ENCODE results near the gene JAG2.

Gene JAG2

DNA sequence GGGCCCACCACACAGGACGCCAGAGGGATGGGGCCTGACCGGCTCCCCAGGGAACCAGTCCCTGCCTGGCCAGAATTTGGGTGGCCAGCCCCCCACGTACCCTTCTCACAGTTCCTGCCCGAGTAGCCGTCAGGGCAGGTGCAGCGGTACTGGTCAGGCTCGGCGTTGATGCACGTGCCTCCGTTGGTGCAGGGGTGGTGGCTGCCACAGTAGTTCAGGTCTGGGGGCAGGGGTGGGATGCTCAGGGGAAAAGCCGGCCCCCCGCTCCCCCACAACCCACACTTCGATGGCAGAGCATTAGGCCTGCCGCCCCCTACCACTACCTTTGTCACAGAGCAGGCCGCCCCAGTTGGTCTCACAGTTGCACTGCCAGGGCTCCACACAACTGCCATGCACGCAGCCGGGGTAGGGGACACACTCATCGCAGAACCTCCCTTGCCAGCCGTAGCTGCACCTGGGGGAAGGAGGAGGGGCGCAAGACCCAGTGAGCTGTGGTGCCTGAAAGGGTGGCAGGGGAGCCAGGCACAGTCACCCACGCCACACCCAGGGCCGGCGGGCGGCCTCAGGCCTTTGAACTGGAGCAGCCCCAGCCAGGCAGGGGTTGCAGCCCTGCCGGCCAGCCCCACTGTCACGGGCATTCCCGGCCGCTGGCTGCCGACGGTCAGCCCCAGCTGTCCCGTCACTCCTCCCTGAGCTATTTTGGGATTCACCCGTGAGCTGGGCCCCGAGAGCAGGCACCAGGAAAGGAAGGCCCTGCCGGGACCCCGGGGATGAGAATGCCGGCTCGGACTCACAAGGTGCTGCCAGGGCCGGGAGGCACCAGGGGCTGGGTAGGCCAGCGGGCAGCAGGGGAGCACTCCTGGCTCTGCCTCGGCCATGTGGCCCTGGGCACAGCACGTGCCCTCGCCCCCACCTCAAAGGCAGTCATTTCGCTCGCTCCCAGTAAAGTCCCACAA is 16.5 kb downstream of the JAG2 start:
- Histone ChIP-seq H3K27ac (ENCODE audit: low read depth, low read length) (no peak overlapping the region), H3K9ac (ENCODE audit: low read length) (no peak overlapping the region), H3K36me3 (ENCODE audit: insufficient read depth, low read length) (no peaks in the 10 kb centered on the region), H3K9me3 (ENCODE audit: low read length) (no peaks in the 10 kb centered on the region), H3K27me3 (ENCODE audit: control insufficient read depth in 1 of 2, insufficient read depth in 2 of 2, low read length in 2 of 2) (no peaks in the 10 kb centered on the region), H3K4me3 (ENCODE audit: low read depth in 1 of 2, low read length in 2 of 2) (no peak overlapping the region), H3K4me1 (ENCODE audit: insufficient read depth, low read length) (no peaks in the 10 kb centered on the region)

DNA sequence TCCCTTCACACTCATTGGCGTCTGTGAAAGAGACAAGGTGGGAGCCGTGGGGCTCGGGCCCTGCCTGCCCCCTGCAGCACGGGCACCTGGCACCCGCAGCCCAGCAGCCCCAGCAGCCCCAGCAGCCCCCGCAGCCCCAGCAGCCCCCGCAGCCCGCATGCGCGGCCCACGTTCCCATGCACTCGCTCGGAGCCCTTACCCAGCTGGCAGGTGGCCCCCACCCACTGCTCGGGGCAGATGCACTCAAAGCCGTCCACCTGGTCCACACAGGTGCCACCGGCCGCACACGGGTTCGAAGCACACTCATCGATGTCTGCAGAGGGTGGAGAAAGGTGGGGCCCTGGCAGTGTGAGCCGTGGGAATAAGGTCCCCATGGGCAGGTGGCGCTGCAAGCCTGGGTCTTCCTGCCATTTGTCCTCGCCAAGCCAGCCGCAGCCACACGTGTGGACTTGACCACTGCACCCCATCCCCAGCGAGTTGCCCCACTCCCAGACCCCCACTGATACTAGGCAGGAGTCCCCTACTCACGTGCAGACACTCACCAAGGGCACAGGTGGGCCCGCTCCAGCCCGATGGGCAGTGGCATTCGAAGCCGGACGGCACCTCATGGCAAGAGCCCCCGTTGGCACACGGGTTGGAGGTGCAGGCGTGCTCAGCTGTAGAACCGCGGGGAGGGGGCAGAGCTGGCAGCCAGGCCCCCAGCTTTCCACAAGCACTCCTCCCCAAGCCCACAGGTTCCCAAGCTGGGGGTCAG is 17.3 kb downstream of the JAG2 start:
- no peak overlapping the region for H3K27ac ChIP-seq (ENCODE audit: low read depth, low read length)
- no peaks in the 10 kb centered on the region for H3K36me3 ChIP-seq (ENCODE audit: insufficient read depth, low read length)
- H3K9me3 ChIP-seq (ENCODE audit: low read length): no peaks in the 10 kb centered on the region
- no peak overlapping the region for H3K4me3 ChIP-seq (ENCODE audit: low read depth in 1 of 2, low read length in 2 of 2)
- H3K9ac ChIP-seq (ENCODE audit: low read length): no peak overlapping the region
- H3K4me1 ChIP-seq (ENCODE audit: insufficient read depth, low read length): no peaks in the 10 kb centered on the region
- no peaks in the 10 kb centered on the region for H3K27me3 ChIP-seq (ENCODE audit: control insufficient read depth in 1 of 2, insufficient read depth in 2 of 2, low read length in 2 of 2)

DNA sequence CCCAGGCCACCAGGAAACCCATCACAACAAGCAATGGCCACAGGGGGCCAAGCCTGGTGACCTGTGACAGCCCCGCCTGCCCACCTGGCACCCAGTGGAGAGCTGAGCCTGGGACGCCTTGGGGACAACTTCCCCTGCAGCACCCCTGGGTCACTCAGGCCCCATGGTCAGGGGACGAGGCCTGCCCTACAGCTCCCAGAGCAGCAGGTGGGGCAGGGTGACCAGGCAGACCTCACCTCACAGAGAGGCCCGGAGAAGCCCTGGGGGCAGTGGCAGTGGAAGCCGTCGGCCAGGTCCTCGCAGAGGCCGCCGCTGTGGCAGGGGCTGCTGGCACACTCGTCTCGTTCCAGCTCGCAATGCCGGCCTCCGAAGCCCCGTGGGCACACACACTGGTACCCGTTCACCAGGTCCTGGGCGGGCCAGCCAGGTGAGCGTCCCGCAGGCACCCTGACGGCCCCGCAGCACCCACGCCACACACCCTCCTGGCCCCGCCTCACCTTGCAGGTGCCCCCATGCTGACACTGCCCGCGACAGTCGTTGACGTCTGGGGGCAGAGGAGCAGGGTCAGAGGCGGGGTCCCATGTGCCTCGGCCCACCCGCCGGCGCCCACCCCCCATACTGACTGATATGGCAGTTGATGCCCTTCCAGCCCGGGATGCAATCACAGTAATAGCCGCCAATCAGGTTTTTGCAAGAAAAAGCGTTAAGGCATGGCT is 18.1 kb downstream of the JAG2 start:
- Histone ChIP-seq H3K9me3 (ENCODE audit: low read length) (no peaks in the 10 kb centered on the region), H3K36me3 (ENCODE audit: insufficient read depth, low read length) (no peaks in the 10 kb centered on the region), H3K4me1 (ENCODE audit: insufficient read depth, low read length) (no peaks in the 10 kb centered on the region), H3K9ac (ENCODE audit: low read length) (no peak overlapping the region), H3K27me3 (ENCODE audit: control insufficient read depth in 1 of 2, insufficient read depth in 2 of 2, low read length in 2 of 2) (no peaks in the 10 kb centered on the region), H3K4me3 (ENCODE audit: low read depth in 1 of 2, low read length in 2 of 2) (no peak overlapping the region), H3K27ac (ENCODE audit: low read depth, low read length) (no peak overlapping the region)

DNA sequence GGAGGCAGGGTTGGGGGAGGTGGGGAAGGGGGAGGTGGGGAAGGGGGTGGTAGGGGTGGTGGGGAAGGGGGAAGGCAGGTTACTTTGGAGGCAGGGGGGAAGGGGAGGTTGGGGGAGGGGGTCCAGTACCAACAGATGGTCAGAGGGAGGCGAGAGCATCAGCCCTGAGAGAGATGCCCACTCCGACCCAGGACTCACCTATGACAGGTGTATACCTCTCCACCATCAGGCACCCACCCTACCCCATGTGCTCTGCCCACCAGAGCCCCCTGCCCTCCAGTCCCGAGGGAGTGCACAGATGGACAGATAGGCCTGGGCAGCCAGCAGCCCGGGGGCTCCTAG is 18.6 kb downstream of the JAG2 start:
- no peaks in the 10 kb centered on the region for H3K9me3 ChIP-seq (ENCODE audit: low read length)
- H3K4me1 ChIP-seq (ENCODE audit: insufficient read depth, low read length): no peaks in the 10 kb centered on the region
- H3K4me3 ChIP-seq (ENCODE audit: low read depth in 1 of 2, low read length in 2 of 2): no peak overlapping the region
- no peaks in the 10 kb centered on the region for H3K36me3 ChIP-seq (ENCODE audit: insufficient read depth, low read length)
- no peak overlapping the region for H3K9ac ChIP-seq (ENCODE audit: low read length)
- no peak overlapping the region for H3K27ac ChIP-seq (ENCODE audit: low read depth, low read length)
- no peaks in the 10 kb centered on the region for H3K27me3 ChIP-seq (ENCODE audit: control insufficient read depth in 1 of 2, insufficient read depth in 2 of 2, low read length in 2 of 2)

DNA sequence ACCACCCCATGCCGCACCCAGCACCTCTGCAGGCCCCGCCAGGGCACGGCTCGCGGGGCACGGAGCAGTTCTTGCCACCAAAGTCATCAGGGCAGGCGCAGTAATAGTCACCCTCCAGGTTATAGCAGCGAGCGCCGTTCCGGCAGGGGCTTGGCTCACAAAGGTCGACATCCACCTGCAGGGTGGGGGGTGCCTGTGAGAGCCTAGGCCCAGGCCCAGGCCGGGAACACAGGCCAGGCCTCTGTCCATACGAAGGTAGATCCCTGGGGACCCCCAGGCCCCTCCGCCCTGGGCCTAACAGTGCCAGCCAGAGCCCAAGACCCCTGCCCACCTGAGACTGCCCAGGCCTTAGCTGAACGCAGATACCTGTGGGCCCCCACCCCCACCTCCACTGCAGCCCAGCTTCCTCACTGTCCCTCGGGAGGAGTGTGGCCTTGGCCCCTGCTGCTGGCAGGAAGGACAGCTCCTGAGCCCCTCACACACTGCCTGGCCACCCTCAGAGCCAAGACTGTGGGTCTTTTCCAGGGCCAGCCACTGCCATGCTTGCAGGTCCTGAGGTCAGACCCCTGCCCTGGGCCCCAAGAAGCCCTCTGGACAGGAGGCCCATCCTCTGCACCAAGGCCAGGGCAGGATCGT is 19.3 kb downstream of the JAG2 start:
- no peaks in the 10 kb centered on the region for H3K27me3 ChIP-seq (ENCODE audit: control insufficient read depth in 1 of 2, insufficient read depth in 2 of 2, low read length in 2 of 2)
- no peak overlapping the region for H3K9ac ChIP-seq (ENCODE audit: low read length)
- no peak overlapping the region for H3K4me3 ChIP-seq (ENCODE audit: low read depth in 1 of 2, low read length in 2 of 2)
- no peaks in the 10 kb centered on the region for H3K36me3 ChIP-seq (ENCODE audit: insufficient read depth, low read length)
- H3K9me3 ChIP-seq (ENCODE audit: low read length): no peaks in the 10 kb centered on the region
- H3K4me1 ChIP-seq (ENCODE audit: insufficient read depth, low read length): no peaks in the 10 kb centered on the region
- no peak overlapping the region for H3K27ac ChIP-seq (ENCODE audit: low read depth, low read length)

DNA sequence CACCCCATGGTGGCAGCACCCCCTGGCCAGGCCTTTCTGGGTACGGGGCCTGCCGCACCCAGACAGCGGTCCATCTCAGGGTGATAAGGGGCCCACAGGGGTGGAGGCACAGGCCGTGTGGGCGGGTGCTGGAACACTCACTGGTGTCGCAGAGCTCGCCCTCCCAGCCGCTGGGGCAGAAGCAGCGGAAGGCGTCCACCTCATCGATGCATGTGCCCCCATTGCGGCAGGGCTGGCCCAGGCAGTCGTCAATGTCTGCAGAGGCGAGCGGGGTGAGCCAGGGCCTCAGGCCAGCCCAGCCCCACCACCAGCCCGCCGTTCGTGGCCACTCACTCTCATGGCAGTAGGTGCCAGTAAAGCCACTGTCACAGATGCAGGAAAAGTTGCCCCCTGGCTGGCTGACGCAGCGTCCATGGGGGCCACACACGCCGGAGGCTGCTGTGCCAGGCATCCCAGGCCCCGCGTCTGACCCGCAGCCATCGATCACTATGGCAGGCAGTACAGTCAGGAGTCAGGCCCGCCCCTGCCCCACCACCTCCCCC is 19.9 kb downstream of the JAG2 start:
- Histone ChIP-seq H3K4me1 (ENCODE audit: insufficient read depth, low read length) (no peaks in the 10 kb centered on the region), H3K9me3 (ENCODE audit: low read length) (no peaks in the 10 kb centered on the region), H3K9ac (ENCODE audit: low read length) (no peak overlapping the region), H3K36me3 (ENCODE audit: insufficient read depth, low read length) (no peaks in the 10 kb centered on the region), H3K27me3 (ENCODE audit: control insufficient read depth in 1 of 2, insufficient read depth in 2 of 2, low read length in 2 of 2) (no peaks in the 10 kb centered on the region), H3K4me3 (ENCODE audit: low read depth in 1 of 2, low read length in 2 of 2) (no peak overlapping the region), H3K27ac (ENCODE audit: low read depth, low read length) (no peak overlapping the region)

DNA sequence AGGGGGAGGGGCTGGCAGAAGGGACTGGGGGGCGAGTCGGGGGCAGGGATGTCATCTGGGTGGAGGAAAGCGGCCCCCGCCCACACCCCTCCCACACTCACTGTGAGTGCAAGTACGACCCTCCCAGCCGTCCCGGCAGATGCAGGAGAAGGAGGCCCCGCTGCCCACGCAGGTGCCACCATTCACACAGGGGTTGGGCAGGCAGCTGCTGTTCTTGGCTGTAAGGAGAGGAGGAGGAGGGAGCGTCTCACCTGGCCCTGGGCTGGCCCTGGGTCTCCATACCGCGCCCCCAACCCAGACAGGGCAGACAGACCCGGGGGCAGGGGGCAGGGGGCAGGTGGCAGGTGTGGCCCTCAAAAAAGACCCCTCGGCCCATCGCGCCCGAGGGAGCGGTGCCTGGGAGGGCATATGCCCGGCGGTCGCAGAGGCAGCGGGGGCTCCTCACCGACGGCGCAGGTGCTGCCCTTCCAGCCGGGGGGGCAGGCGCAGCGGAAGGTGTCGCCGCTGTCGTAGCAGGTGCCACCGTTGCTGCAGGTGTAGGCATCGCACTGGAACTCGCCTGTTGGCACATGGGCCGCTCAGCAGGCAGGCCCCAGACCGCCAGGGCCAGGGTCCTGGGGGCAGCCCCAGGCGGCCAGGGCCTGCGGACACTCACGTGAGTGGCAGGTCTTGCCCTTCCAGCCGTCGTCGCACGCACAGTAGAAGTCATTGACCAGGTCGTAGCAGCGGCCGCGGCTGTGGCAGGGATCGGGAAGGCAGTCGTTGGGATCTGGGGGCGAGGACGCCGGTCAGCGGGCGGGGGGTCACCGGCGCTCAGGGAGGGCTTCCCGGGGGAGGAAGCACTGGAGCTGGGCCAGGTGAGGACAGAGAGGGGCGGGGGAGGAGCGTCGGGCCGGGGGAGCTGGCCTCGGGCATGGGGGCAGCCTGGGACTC is 20.6 kb downstream of the JAG2 start:
- H3K4me1 ChIP-seq (ENCODE audit: insufficient read depth, low read length): no peaks in the 10 kb centered on the region
- no peaks in the 10 kb centered on the region for H3K27me3 ChIP-seq (ENCODE audit: control insufficient read depth in 1 of 2, insufficient read depth in 2 of 2, low read length in 2 of 2)
- H3K36me3 ChIP-seq (ENCODE audit: insufficient read depth, low read length): no peaks in the 10 kb centered on the region
- H3K4me3 ChIP-seq (ENCODE audit: low read depth in 1 of 2, low read length in 2 of 2): no peak overlapping the region
- no peak overlapping the region for H3K27ac ChIP-seq (ENCODE audit: low read depth, low read length)
- H3K9ac ChIP-seq (ENCODE audit: low read length): no peak overlapping the region
- H3K9me3 ChIP-seq (ENCODE audit: low read length): no peaks in the 10 kb centered on the region

DNA sequence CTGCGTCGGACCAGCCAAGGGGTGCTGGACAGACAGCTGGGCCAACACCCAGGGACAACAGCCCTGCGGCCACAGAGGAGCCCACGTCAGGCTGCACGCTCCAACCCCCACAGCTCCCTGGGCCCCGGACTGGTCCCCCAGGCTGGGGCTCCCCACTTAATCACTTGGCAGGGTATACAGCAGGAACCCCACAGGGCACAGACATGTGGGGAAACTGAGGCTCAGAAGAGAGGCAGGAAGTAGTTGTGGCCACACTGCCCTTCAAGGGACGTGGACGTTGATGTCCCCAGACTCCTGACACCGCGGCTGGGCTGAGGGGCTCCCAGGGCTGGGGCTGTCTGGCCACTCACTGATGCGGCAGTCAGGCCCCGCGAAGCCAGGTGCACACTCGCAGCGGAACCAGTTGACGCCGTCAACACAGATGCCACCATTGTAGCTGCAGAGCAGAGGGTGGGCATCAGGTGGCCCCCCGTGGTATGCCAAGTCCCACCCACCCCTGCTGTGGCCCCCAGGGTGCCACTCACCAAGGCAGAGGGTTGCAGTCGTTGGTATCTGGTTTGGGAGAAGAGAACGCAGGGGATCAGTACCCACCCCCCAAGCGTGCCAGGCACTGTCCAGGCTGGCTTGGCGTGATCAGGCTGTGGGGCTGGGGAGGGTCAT is 21.5 kb downstream of the JAG2 start:
- H3K27me3 ChIP-seq (ENCODE audit: control insufficient read depth in 1 of 2, insufficient read depth in 2 of 2, low read length in 2 of 2): no peaks in the 10 kb centered on the region
- H3K4me3 ChIP-seq (ENCODE audit: low read depth in 1 of 2, low read length in 2 of 2): no peak overlapping the region
- no peaks in the 10 kb centered on the region for H3K4me1 ChIP-seq (ENCODE audit: insufficient read depth, low read length)
- no peaks in the 10 kb centered on the region for H3K36me3 ChIP-seq (ENCODE audit: insufficient read depth, low read length)
- H3K27ac ChIP-seq (ENCODE audit: low read depth, low read length): no peak overlapping the region
- H3K9ac ChIP-seq (ENCODE audit: low read length): no peak overlapping the region
- H3K9me3 ChIP-seq (ENCODE audit: low read length): no peaks in the 10 kb centered on the region

DNA sequence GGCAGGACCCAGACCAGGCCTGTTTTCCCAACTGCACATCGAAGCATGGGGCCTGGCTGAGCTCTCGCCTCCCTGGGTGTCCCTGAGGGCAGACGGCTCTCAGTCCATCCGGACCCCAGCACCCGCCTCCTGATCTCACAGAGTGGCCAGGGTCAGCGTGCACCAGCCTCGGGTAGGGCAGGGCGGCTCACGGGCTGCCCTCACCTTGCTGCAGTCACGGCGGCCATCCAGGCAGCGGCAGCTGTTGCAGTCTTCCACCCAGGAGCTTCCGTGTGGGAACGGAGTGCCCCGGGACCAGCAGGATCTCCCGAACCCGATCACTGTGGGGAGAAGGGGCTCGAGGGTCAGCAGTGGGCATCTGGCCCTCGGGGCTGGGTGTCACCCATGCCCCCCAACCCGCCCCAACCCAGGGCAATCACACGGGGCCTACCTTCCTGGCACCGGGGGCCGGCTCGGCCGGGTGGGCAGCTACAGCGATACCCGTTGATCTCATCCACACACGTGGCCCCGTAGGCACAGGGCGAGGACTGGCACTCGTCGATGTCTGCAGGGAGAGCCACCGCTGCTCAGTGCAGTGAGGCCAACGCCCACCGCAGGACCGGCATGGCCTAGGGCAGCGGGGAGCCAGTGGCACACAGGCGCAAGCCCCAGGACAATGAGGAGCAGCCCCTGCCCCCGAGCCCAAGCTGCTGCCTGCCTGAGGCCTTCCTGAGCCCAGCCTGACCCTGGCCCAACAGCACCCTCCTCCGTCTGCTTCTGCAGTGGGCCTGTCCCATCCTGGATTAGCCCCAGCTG is 22.2 kb downstream of the JAG2 start:
- no peak overlapping the region for H3K27ac ChIP-seq (ENCODE audit: low read depth, low read length)
- H3K27me3 ChIP-seq (ENCODE audit: control insufficient read depth in 1 of 2, insufficient read depth in 2 of 2, low read length in 2 of 2): no peaks in the 10 kb centered on the region
- no peak overlapping the region for H3K9ac ChIP-seq (ENCODE audit: low read length)
- no peaks in the 10 kb centered on the region for H3K36me3 ChIP-seq (ENCODE audit: insufficient read depth, low read length)
- H3K4me3 ChIP-seq (ENCODE audit: low read depth in 1 of 2, low read length in 2 of 2): no peak overlapping the region
- no peaks in the 10 kb centered on the region for H3K9me3 ChIP-seq (ENCODE audit: low read length)
- H3K4me1 ChIP-seq (ENCODE audit: insufficient read depth, low read length): no peaks in the 10 kb centered on the region

Data from muscle layer of colon (tissue), 2 donors.